Astrocyte of the cerebellum (primary cell): Measurements from ENCODE around the gene HHAT.
A peak's percentile ranks its signal among the peaks of the same experiment; 100 is the strongest.

Experiments used
- DNase-seq: peaks from one replicate; pipeline ENCODE4 v3.0.0-alpha.2; 2011; ENCODE audit warnings: low read depth
- H3K4me3 ChIP-seq: 2 replicates; pipeline ENCODE4 v1.5.1; 2011; ENCODE audit warnings: mild to moderate bottlenecking, low read depth, low read length, moderate library complexity
- CTCF ChIP-seq: IDR thresholded peaks from 2 replicates; pipeline ENCODE4 v1.5.1; 2012; ENCODE audit warnings: low read length, low read depth, moderate library complexity, mild to moderate bottlenecking; ENCODE audit errors: missing control alignments
- in situ Hi-C: cut with HindIII; loops from 2 replicates; pipeline ENCODE4 v1.10.0; 2017; ENCODE audit warnings: low sequenced_read_pairs

Gene HHAT

GRCh38 chr1:210323957-210324356 is 4.7 kb upstream of the HHAT start:
- H3K4me3 ChIP-seq: no peak overlapping the region
- in situ Hi-C loops: no loop called here
- TF ChIP-seq CTCF: no peak
- no peak for DNase-seq

DNA sequence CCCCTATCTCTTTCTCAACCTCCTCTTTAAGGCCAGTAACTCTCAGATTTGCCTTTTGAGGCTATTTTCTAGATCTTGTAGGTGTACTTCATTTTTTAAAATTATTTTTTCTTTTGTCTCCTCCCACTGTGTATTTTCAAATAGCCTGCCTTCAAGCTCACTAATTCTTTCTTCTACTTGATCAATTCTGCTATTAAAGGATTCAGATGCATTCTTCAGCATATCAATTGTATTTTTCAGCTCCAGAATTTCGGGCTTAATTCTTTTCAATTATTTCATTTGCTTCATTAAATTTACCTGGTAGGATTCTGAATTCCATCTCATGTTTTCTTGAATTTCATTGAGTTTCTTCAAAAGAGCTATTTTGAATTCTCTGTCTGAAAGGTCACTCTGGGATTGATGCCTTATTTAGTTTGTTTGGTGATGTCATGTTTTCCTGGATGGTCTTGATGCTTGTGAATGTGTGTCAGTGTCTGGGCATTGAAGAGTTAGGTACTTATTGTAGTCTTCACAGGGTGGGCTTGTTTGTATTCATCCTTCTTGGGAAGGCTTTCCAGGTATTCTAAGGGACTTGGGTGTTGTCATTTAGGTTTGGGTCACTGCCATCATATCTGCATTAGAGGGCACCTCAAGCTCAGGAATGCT is 3.6 kb upstream of the HHAT start:
- H3K4me3 ChIP-seq: no peak overlapping the region
- no peak for DNase-seq
- in situ Hi-C loops: no loop called here
- TF ChIP-seq CTCF: no peak

- no peak for DNase-seq
- TF ChIP-seq CTCF: no peak
- in situ Hi-C loops: no loop called here
- H3K4me3 ChIP-seq: peak overlapping the region; percentile 77
Measured at GRCh38 chr1:210328032-210328745, 513 bp upstream of the HHAT start.

- in situ Hi-C loops: no loop called here
- no peak for DNase-seq
- H3K4me3 ChIP-seq: no peak overlapping the region
- TF ChIP-seq CTCF: no peak
Measured at GRCh38 chr1:210330279-210330866, 1.7 kb downstream of the HHAT start.

DNA sequence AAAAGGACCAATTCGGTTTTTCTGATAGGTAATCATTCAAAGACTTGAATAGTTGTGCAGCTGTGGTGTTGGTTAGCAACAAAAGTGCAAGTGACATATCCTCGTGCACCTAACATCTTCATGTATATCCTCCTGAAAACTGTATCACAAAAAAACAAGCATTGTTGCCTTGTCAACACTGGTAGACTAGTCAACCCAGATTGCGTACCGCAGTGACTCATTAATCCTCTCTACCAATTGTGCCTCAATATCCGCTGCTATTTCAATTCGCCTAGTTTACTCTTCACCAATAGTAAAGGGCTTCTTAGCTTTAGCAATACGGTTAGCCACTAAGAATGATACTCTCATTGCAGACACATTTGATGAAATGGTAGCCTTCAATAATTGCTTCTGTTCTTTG is 3.5 kb downstream of the HHAT start:
- in situ Hi-C loops: no loop called here
- no peak for TF ChIP-seq CTCF
- no peak overlapping the region for H3K4me3 ChIP-seq
- no peak for DNase-seq

GRCh38 chr1:210332719-210333398 is 4.2 kb downstream of the HHAT start:
- in situ Hi-C loops: no loop called here
- DNase-seq: no peak
- TF ChIP-seq CTCF: no peak
- H3K4me3 ChIP-seq: no peak overlapping the region
